Measurements from ENCODE around the gene GSTO2. TPM values are rescaled to one million over a fixed set of nuclear protein-coding genes. Genes with fewer than 3 reads are reported as not detected.

GSTO2 gene
- polyA plus RNA-seq, 1 experiment: 1.7 TPM

DNA sequence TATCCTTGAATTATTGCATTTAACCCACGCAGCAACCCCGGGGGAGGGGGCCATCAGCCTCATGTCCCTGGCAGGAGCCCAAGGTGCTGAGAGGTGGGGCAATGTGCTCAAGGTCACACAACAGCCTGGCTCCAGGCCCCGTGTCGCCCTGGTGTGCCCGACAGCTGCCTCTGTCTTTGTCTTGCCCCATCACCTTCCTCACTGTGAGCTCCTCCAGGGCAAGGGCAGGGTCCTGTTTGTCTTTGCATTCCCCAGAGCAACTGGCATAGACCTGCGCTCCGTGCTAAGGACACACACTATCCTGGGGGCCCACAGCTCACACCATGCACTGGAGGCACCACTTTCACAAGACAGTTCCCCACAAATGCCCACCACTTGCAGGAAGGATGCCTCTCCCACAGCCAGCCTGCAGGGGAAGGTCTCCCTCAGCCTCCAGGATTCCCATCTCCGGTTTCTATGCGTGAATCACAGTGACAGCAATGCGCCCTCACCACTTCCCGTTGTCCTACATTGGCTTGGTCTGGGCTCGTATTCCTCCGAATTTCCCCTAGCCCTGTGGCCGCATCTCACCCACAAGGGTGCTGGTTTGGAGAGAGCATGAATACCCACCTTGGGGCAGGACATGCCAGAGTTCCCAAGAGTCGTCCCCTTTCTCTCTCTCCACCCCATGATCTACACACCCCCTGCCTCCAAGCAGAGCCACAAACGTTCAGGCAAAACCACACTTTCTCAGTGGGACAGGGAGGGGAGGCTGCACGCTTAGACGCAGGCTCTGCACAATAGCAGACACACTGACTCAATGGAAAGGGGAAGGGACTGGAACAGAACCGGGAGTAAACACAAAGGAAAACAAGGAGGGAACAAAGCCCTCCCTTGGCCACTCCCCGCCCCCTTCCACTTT, 59.0 kb downstream of the GSTO2 start:
- DNase-seq (ENCODE audit: low read depth, low spot score): no peak
- ChIA-PET POLR2A (interaction anchor here (0.6 to 1.4 kb wide), 3 partner anchors 10 to 118 kb away, joined by 3 read pairs; partner anchors contain the start of gene ITPRIP), CTCF (interaction anchor here (1.4 to 5.5 kb wide), 4 partner anchors 22 to 36 kb away, joined by 3 to 35 read pairs (median 5); partner anchors contain the start of gene CFAP58)
- TF ChIP-seq, protein P1, sequence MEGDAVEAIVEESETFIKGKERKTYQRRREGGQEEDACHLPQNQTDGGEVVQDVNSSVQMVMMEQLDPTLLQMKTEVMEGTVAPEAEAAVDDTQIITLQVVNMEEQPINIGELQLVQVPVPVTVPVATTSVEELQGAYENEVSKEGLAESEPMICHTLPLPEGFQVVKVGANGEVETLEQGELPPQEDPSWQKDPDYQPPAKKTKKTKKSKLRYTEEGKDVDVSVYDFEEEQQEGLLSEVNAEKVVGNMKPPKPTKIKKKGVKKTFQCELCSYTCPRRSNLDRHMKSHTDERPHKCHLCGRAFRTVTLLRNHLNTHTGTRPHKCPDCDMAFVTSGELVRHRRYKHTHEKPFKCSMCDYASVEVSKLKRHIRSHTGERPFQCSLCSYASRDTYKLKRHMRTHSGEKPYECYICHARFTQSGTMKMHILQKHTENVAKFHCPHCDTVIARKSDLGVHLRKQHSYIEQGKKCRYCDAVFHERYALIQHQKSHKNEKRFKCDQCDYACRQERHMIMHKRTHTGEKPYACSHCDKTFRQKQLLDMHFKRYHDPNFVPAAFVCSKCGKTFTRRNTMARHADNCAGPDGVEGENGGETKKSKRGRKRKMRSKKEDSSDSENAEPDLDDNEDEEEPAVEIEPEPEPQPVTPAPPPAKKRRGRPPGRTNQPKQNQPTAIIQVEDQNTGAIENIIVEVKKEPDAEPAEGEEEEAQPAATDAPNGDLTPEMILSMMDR (IDR thresholded peaks at IDR 0.05; ENCODE audit: low read depth, low read length): peak; percentile 36
- Histone ChIP-seq H3K4me3 (ENCODE audit: low read depth, low read length) (peak overlapping the region; percentile 57), H3K27me3 (ENCODE audit: control insufficient read depth, insufficient read depth, low read length) (no peaks in the 10 kb centered on the region), H3K27ac (ENCODE audit: low read depth, low read length) (peak overlapping the region; percentile 96), H3K9me3 (ENCODE audit: control insufficient read depth, insufficient read depth, low read length) (no peaks in the 10 kb centered on the region)

DNA sequence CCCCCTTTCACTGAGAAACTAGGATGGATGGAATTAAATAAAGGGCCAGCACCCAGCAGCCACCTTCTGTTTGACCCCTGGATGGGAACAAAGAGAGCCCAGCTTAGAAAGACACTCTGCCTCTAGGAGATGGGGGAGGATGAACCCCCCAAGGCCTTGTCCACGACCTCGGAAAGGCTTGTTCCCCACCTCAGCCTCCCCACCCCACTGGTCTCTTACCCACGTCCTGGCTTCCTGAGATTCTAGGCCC, 59.6 kb downstream of the GSTO2 start:
- POLR2A ChIA-PET: interaction anchor here (0.6 to 1.4 kb wide), 3 partner anchors 10 to 117 kb away, joined by 3 read pairs; partner anchors contain the start of gene ITPRIP
- peak overlapping the region; percentile 57 for H3K4me3 ChIP-seq (ENCODE audit: low read depth, low read length)
- DNase-seq (ENCODE audit: low read depth, low spot score): no peak
- H3K9me3 ChIP-seq (ENCODE audit: control insufficient read depth, insufficient read depth, low read length): no peaks in the 10 kb centered on the region
- no peaks in the 10 kb centered on the region for H3K27me3 ChIP-seq (ENCODE audit: control insufficient read depth, insufficient read depth, low read length)
- H3K27ac ChIP-seq (ENCODE audit: low read depth, low read length): peak overlapping the region; percentile 96
- CTCF ChIA-PET: interaction anchor here (1.4 to 5.5 kb wide), 3 partner anchors 22 to 36 kb away, joined by 3 to 35 read pairs (median 5); partner anchors contain the start of gene CFAP58
- TF ChIP-seq, protein P1 (IDR thresholded peaks at IDR 0.05; ENCODE audit: low read depth, low read length): no peak

DNA sequence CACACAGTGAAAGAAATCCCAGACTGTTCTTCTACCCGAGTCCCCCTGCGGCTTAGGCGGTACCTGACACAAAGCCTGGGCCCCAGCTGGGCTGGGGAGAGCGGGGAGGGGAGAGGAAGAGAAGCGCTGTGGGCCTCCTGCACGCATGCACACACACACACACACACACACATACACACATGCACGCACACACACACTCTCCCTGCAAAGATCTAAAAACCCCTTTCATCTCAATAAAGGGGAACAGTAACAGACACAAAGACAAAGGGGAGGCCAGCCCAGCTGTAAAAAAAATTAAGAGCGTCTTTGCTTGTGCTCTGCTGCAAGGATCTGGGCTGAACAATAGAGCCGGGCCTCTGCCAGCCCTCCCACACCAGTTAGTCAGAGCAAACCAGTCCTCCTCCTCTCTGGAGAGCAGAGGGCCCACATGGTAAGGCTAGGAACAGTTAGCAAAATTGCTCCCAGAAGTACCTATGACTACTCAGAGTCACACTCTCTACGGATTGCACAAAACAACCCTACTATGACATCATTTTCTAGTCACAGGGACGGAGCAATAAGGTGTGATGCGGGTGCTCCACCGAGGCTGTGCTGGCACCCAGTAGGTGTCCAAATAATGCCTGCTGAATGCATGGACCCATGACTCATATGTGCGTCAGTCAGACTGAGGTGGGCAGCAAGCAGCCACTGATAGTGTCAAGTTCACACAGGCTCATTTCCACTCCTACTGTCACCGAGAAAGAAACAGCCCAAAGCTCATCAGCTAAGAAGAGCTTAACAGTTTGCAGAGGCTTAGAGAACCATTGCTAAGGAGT, 60.1 kb downstream of the GSTO2 start:
- H3K27ac ChIP-seq (ENCODE audit: low read depth, low read length): peak overlapping the region; percentile 96
- H3K4me3 ChIP-seq (ENCODE audit: low read depth, low read length): peak overlapping the region; percentile 57
- no peaks in the 10 kb centered on the region for H3K27me3 ChIP-seq (ENCODE audit: control insufficient read depth, insufficient read depth, low read length)
- ChIA-PET POLR2A (interaction anchor here (0.6 to 1.6 kb wide), 4 partner anchors 9 to 116 kb away, joined by 3 to 8 read pairs (median 4); partner anchors contain the start of gene ITPRIP), CTCF (interaction anchor here (1.2 to 2.1 kb wide), 4 partner anchors 20 to 37 kb away, joined by 4 to 13 read pairs (median 4); no protein-coding TSS in a partner anchor)
- no peaks in the 10 kb centered on the region for H3K9me3 ChIP-seq (ENCODE audit: control insufficient read depth, insufficient read depth, low read length)
- TF ChIP-seq, protein P1 (IDR thresholded peaks at IDR 0.05; ENCODE audit: low read depth, low read length): no peak
- no peak for DNase-seq (ENCODE audit: low read depth, low spot score)

DNA sequence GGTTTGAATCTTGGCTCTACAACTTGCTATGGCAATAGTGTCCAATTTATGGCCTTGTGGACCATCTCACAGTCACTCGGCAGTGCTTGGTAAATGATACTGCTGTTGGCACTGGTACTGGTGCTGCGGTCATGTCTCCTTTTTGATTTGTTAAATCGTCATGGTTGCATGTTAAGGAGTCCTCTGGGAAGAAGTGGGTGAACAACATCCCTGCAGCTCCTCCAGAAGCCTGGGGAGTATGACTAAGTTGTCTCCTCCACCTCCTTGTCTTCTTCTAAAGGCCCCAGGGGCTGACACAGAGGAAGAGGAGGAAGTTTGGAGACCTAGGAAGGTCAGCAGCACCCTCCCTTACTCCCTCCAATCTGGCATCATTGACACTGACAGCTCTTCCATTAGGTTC, 60.8 kb downstream of the GSTO2 start:
- ChIA-PET CTCF (interaction anchor here (0.6 to 2.1 kb wide), 5 partner anchors 19 to 39 kb away, joined by 4 to 13 read pairs (median 4); no protein-coding TSS in a partner anchor), POLR2A (interaction anchor here (1.1 to 1.6 kb wide), 4 partner anchors 9 to 29 kb away, joined by 3 to 8 read pairs (median 5); partner anchors contain the start of gene ITPRIP)

More for the DNA sequence above, 60.8 kb downstream of the GSTO2 start:
- H3K4me3 ChIP-seq (ENCODE audit: low read depth, low read length): peak overlapping the region; percentile 57
- no peaks in the 10 kb centered on the region for H3K27me3 ChIP-seq (ENCODE audit: control insufficient read depth, insufficient read depth, low read length)
- H3K9me3 ChIP-seq (ENCODE audit: control insufficient read depth, insufficient read depth, low read length): no peaks in the 10 kb centered on the region
- TF ChIP-seq, protein P1 (IDR thresholded peaks at IDR 0.05; ENCODE audit: low read depth, low read length): no peak
- no peak for DNase-seq (ENCODE audit: low read depth, low spot score)
- peak overlapping the region; percentile 96 for H3K27ac ChIP-seq (ENCODE audit: low read depth, low read length)

Data from AG04450 (cell line).